GM23338 (cell line): ENCODE results near the gene XYLT1. TPM values are rescaled to one million over a fixed set of nuclear protein-coding genes. Genes with fewer than 3 reads are reported as not detected.

Source experiments
- ATAC-seq: fragments of 200-7000 bp; cut with Tn5 transposase; 3 replicates; pipeline ENCODE4 v1.9.1; 2020
- DNase-seq: peaks from one replicate; pipeline ENCODE4 v3.0.0-alpha.2; 2015; ENCODE audit warnings: low spot score
- H2AFZ ChIP-seq: fragments of 200-600 bp; sonication (generic); 2 replicates; pipeline ENCODE4 v1.8.0; 2016; ENCODE audit warnings: antibody characterized with exemption, mild to moderate bottlenecking, moderate library complexity
- H3F3A ChIP-seq: fragments of 200-600 bp; sonication (generic); replicated peaks from 2 replicates; pipeline ENCODE4 v1.8.0; 2017; ENCODE audit warnings: antibody characterized with exemption, mixed run types, low read depth
- H3K27ac ChIP-seq: fragments of 200-600 bp; sonication (generic); 2 replicates; pipeline ENCODE4 v1.6.1; 2016; ENCODE audit warnings: low read depth
- H3K27me3 ChIP-seq: fragments of 200-600 bp; sonication (generic); 2 replicates; pipeline ENCODE4 v1.8.0; 2016; ENCODE audit warnings: mild to moderate bottlenecking, mixed run types, moderate library complexity; ENCODE audit not compliant: insufficient read depth
- H3K36me3 ChIP-seq: fragments of 200-600 bp; sonication (generic); 2 replicates; pipeline ENCODE4 v1.8.0; 2016; ENCODE audit warnings: mild to moderate bottlenecking; ENCODE audit not compliant: insufficient read depth
- H3K4me1 ChIP-seq: fragments of 200-600 bp; sonication (generic); 2 replicates; pipeline ENCODE4 v1.8.0; 2016; ENCODE audit warnings: mild to moderate bottlenecking, moderate library complexity; ENCODE audit not compliant: insufficient read depth
- H3K4me2 ChIP-seq: fragments of 200-600 bp; sonication (generic); 2 replicates; pipeline ENCODE4 v1.7.1; 2017; ENCODE audit warnings: mixed run types
- H3K4me3 ChIP-seq: fragments of 200-600 bp; sonication (generic); 2 replicates; pipeline ENCODE4 v1.6.1; 2016; ENCODE audit warnings: mixed run types
- H3K79me2 ChIP-seq: fragments of 200-600 bp; sonication (generic); replicated peaks from 2 replicates; pipeline ENCODE4 v1.8.0; 2017; ENCODE audit warnings: mild to moderate bottlenecking; ENCODE audit not compliant: insufficient read depth
- H3K9me2 ChIP-seq: fragments of 200-600 bp; sonication (generic); 2 replicates; pipeline ENCODE4 v1.8.0; 2017; ENCODE audit not compliant: insufficient read depth
- H4K20me1 ChIP-seq: fragments of 200-600 bp; sonication (generic); replicated peaks from 2 replicates; pipeline ENCODE4 v1.8.0; 2017; ENCODE audit warnings: mild to moderate bottlenecking; ENCODE audit not compliant: insufficient read depth
- H3K27ac Mint-ChIP-seq: 2 replicates; pipeline ENCODE4 v1.8.0; 2020; ENCODE audit warnings: inconsistent platforms, mild to moderate bottlenecking, moderate library complexity, mixed read lengths
- H3K27me3 Mint-ChIP-seq: 3 replicates; pipeline ENCODE4 v1.8.0; 2022; ENCODE audit warnings: low read depth, mild to moderate bottlenecking, moderate library complexity, mixed read lengths, inconsistent platforms; ENCODE audit not compliant: insufficient read depth, poor library complexity
- H3K36me3 Mint-ChIP-seq: 3 replicates; pipeline ENCODE4 v1.8.0; 2021; ENCODE audit warnings: low read depth, mild to moderate bottlenecking, inconsistent platforms, moderate library complexity, mixed read lengths
- H3K4me1 Mint-ChIP-seq: 3 replicates; pipeline ENCODE4 v1.8.0; 2020; ENCODE audit warnings: mild to moderate bottlenecking, inconsistent platforms, mixed read lengths
- H3K4me3 Mint-ChIP-seq: 3 replicates; pipeline ENCODE4 v1.8.0; 2021; ENCODE audit warnings: moderate library complexity, mild to moderate bottlenecking, inconsistent platforms, mixed read lengths
- H3K9me3 Mint-ChIP-seq: 3 replicates; pipeline ENCODE4 v1.8.0; 2020; ENCODE audit warnings: moderate library complexity, mild to moderate bottlenecking, inconsistent platforms, mixed read lengths
- CREB1 ChIP-seq: fragments of 250-450 bp; sonication (Bioruptor Pico); IDR thresholded peaks from 2 replicates; pipeline ENCODE4 v1.5.0; 2020; ENCODE audit warnings: low read depth, mild to moderate bottlenecking, moderate library complexity
- EZH2 ChIP-seq: fragments of 200-600 bp; sonication (generic); IDR thresholded peaks from one replicate; pipeline ENCODE4 v1.8.0; 2017; ENCODE audit warnings: antibody characterized with exemption, mild to moderate bottlenecking, low read depth; ENCODE audit not compliant: unreplicated experiment
- EZH2phosphoT487 ChIP-seq: fragments of 200-600 bp; sonication (generic); IDR thresholded peaks from one replicate; pipeline ENCODE4 v1.8.1; 2018; ENCODE audit warnings: antibody characterized with exemption; ENCODE audit not compliant: unreplicated experiment
- JUNB ChIP-seq: IDR thresholded peaks from one replicate; pipeline ENCODE4 v1.6.1; 2016; ENCODE audit warnings: antibody characterized with exemption; ENCODE audit not compliant: unreplicated experiment
- NANOG ChIP-seq: IDR thresholded peaks from 2 replicates; pipeline ENCODE4 v1.6.1; 2016; ENCODE audit warnings: antibody characterized with exemption, borderline replicate concordance
- STAT1 ChIP-seq: IDR thresholded peaks from one replicate; pipeline ENCODE4 v1.6.1; 2016; ENCODE audit warnings: antibody characterized with exemption; ENCODE audit not compliant: unreplicated experiment
- ZNF114 ChIP-seq: fragments of 250-450 bp; sonication (Bioruptor Pico); IDR thresholded peaks from 2 replicates; pipeline ENCODE4 v1.5.0; 2020; ENCODE audit warnings: mild to moderate bottlenecking, moderate library complexity
- polyA plus RNA-seq: library from polyadenylated mRNA; unstranded; fragments of >200 nt; fragmentation: Nextera tagmentation; extraction: Ambion mirVana; gene quantifications from 2 replicates; pipeline ENCODE4 v1.2.1, GENCODE V29; 2016
- total RNA-seq: library from RNA; depleted of rRNA; stranded (reverse); fragments of >200 nt; shearing (Covaris generic); gene quantifications from 2 replicates; pipeline ENCODE4 v1.2.3, GENCODE V29; 2014
- TF ChIP-seq, protein P1 (sequence below): IDR thresholded peaks from 2 replicates; pipeline ENCODE4 v1.6.1; 2016; ENCODE audit warnings: antibody characterized with exemption
- TF ChIP-seq, protein P2 (sequence below), 2 experiments: fragments of 200-600 bp in 1 of 2; sonication (generic) in 1 of 2; conservative IDR thresholded peaks; 2 replicates each; pipeline versions ENCODE4 v1.5.1 to v1.6.1; 2016 to 2017; ENCODE audit warnings: antibody characterized with exemption in 2 of 2, low read depth in 2 of 2, mild to moderate bottlenecking in 2 of 2, moderate library complexity in 1 of 2

The XYLT1 gene
- total and polyA plus RNA-seq, 2 experiments from 2014 or later: 3.5 to 24.7 TPM

DNA sequence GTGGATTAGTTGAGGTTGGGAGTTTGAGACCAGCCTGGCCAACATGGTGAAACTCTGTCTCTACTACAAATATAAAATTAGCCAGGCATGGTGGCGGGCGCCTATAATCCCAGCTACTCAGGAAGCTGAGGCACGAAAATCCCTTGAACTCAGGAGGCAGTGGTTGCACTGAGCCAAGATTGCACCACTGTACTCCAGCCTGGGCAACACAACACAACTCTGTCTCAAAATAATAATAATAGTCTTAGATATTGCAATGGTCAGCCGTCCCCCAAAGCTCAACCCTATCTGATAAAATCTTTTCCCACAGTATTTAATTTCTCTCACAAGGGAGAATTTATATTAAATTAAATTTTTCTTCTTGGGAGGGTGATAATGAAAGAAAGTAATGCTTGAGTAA, 169.6 kb downstream of the XYLT1 start (continued):
- TF ChIP-seq CREB1 (CRISPR knock-in tag): no peak
- TF ChIP-seq JUNB: no peak

DNA sequence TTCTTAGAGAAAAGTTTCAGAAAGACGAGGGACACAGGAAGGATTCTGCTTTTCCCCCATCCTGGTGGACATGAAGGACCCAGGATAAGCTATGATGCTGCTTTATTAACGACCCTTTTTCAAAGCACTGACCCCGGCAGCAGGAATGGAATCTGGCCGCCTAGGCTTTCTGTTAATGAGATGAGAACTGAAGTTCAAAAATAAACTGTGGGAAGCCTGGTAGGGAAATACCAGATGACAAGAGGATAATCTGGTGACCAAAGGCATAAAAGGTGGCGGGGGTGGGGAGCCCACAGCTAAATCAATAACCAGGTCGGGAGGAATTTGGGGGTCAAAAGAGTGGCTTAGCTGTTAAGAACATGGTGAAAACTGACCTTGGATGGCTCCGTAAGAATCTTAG, 171.0 kb downstream of the XYLT1 start:
- H3K79me2 ChIP-seq: peaks cover 23% of the 10 kb centered on the region; the same call in 1 of the 2 replicates
- DNase-seq: peak; percentile 50
- Mint-ChIP-seq H3K4me1 (peaks cover 57% of the 10 kb centered on the region), H3K9me3 (no peaks in the 10 kb centered on the region), H3K36me3 (no peaks in the 10 kb centered on the region), H3K4me3 (peak overlapping the region; percentile 32; the same call in 2 of the 3 replicates), H3K27ac (peak overlapping the region; percentile 80), H3K27me3 (peaks cover 3% of the 10 kb centered on the region)
- peaks cover 35% of the 10 kb centered on the region for H3K4me1 ChIP-seq
- peak overlapping the region; percentile 4 for H3K4me2 ChIP-seq
- peak overlapping the region; percentile 81 for H3K27ac ChIP-seq
- no peaks in the 10 kb centered on the region for H3K36me3 ChIP-seq
- no peak overlapping the region for H3K4me3 ChIP-seq
- H3K27me3 ChIP-seq: no peaks in the 10 kb centered on the region
- no peak for TF ChIP-seq JUNB
- TF ChIP-seq, protein P1, sequence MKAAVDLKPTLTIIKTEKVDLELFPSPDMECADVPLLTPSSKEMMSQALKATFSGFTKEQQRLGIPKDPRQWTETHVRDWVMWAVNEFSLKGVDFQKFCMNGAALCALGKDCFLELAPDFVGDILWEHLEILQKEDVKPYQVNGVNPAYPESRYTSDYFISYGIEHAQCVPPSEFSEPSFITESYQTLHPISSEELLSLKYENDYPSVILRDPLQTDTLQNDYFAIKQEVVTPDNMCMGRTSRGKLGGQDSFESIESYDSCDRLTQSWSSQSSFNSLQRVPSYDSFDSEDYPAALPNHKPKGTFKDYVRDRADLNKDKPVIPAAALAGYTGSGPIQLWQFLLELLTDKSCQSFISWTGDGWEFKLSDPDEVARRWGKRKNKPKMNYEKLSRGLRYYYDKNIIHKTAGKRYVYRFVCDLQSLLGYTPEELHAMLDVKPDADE: no peak
- TF ChIP-seq CREB1 (CRISPR knock-in tag): no peak
- TF ChIP-seq, protein P2, sequence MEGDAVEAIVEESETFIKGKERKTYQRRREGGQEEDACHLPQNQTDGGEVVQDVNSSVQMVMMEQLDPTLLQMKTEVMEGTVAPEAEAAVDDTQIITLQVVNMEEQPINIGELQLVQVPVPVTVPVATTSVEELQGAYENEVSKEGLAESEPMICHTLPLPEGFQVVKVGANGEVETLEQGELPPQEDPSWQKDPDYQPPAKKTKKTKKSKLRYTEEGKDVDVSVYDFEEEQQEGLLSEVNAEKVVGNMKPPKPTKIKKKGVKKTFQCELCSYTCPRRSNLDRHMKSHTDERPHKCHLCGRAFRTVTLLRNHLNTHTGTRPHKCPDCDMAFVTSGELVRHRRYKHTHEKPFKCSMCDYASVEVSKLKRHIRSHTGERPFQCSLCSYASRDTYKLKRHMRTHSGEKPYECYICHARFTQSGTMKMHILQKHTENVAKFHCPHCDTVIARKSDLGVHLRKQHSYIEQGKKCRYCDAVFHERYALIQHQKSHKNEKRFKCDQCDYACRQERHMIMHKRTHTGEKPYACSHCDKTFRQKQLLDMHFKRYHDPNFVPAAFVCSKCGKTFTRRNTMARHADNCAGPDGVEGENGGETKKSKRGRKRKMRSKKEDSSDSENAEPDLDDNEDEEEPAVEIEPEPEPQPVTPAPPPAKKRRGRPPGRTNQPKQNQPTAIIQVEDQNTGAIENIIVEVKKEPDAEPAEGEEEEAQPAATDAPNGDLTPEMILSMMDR (conservative IDR thresholded peaks at IDR 0.05; ENCODE audit: low read depth in 2 of 2): no peak
- TF ChIP-seq STAT1: no peak
- TF ChIP-seq NANOG: no peak
- no peak for TF ChIP-seq EZH2
- no peak for TF ChIP-seq EZH2phosphoT487
- H4K20me1 ChIP-seq: no peaks in the 10 kb centered on the region
- ATAC-seq: no peak; the same call in 2 of the 3 replicates
- H3F3A ChIP-seq: no peaks in the 10 kb centered on the region
- no peaks in the 10 kb centered on the region for H3K9me2 ChIP-seq
- H2AFZ ChIP-seq: no peak overlapping the region

DNA sequence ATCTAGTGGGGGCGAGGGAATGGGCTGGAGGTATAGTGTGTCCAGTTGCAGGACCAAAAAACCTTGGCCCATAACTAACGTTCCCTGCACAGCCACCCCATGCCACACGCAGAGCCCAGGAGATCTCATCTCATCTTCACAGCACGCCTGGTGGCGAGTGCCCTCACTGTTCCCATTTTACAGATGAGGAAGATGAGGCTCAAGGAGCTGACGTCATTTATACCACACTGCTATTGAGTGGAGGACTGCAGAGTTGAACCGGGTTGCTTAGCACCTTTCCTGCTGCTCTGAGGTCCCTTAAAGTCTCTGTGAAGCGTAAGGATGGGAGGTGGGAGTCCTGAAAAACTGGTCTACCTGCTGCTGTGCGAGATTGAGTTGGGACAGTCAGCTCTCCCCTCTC, 172.5 kb downstream of the XYLT1 start:
- H3K4me3 Mint-ChIP-seq: no peak overlapping the region
- no peaks in the 10 kb centered on the region for H3K36me3 Mint-ChIP-seq
- H3K4me1 ChIP-seq: peaks cover 32% of the 10 kb centered on the region
- no peak overlapping the region for H3K27ac ChIP-seq
- H3K36me3 ChIP-seq: no peaks in the 10 kb centered on the region
- ATAC-seq (no peak), DNase-seq (no peak)
- H4K20me1 ChIP-seq: no peaks in the 10 kb centered on the region
- peaks cover 3% of the 10 kb centered on the region for H3K27me3 Mint-ChIP-seq
- H2AFZ ChIP-seq: no peak overlapping the region
- H3F3A ChIP-seq: no peaks in the 10 kb centered on the region
- H3K27ac Mint-ChIP-seq: no peak overlapping the region
- H3K4me3 ChIP-seq: no peak overlapping the region
- H3K9me2 ChIP-seq: no peaks in the 10 kb centered on the region
- H3K79me2 ChIP-seq: peaks cover 26% of the 10 kb centered on the region; the same call in 1 of the 2 replicates
- H3K27me3 ChIP-seq: no peaks in the 10 kb centered on the region
- H3K9me3 Mint-ChIP-seq: no peaks in the 10 kb centered on the region
- H3K4me1 Mint-ChIP-seq: peaks cover 46% of the 10 kb centered on the region
- no peak overlapping the region for H3K4me2 ChIP-seq
- TF ChIP-seq, protein P1: no peak
- TF ChIP-seq ZNF114 (CRISPR knock-in tag): no peak
- no peak for TF ChIP-seq STAT1
- TF ChIP-seq, protein P2 (conservative IDR thresholded peaks at IDR 0.05; ENCODE audit: low read depth in 2 of 2): no peak
- no peak for TF ChIP-seq EZH2
- no peak for TF ChIP-seq CREB1 (CRISPR knock-in tag)
